Measurements from ENCODE around the gene A2M.

- TF ChIP-seq CTCF (conservative IDR thresholded peaks at IDR 0.05; ENCODE audit: low read depth, low read length) (no peak), MAZ (IDR thresholded peaks at IDR 0.05; ENCODE audit: borderline replicate concordance, low read depth, low read length) (no peak), POLR2A (IDR thresholded peaks at IDR 0.05; ENCODE audit: low read depth, low read length) (no peak), SMC3 (IDR thresholded peaks at IDR 0.05; ENCODE audit: low read depth, low read length) (no peak), USF2 (IDR thresholded peaks at IDR 0.05; ENCODE audit: low read depth, low read length) (no peak), MAFK (IDR thresholded peaks at IDR 0.05; ENCODE audit: low read depth, low read length) (no peak), MXI1 (IDR thresholded peaks at IDR 0.05; ENCODE audit: borderline replicate concordance, low read depth, low read length) (no peak), CEBPB (IDR thresholded peaks at IDR 0.05; ENCODE audit: low read depth, low read length) (no peak), RAD21 (IDR thresholded peaks at IDR 0.05; ENCODE audit: low read length) (no peak), RCOR1 (IDR thresholded peaks at IDR 0.05; ENCODE audit: insufficient replicate concordance, low read length) (no peak), NFE2L2 (IDR thresholded peaks at IDR 0.05; ENCODE audit: low read depth, low read length) (no peak)
Observed at GRCh38 chr12:9134981-9135628, 19.4 kb upstream of the A2M start.
